ENCODE measurements around the gene CASZ1. TPM values are rescaled to one million over a fixed set of nuclear protein-coding genes. Genes with fewer than 3 reads are reported as not detected.
A peak's percentile ranks its signal among the peaks of the same experiment; 100 is the strongest.

Gene CASZ1
- total RNA-seq, 4 donors from 2014 or later: 140 to 210 (median 169) TPM

GRCh38 chr1:10760566-10761502 lies 35.6 kb downstream of the CASZ1 start:
- H3K4me3 ChIP-seq (ENCODE audit: low read depth, poor library complexity, severe bottlenecking): no peak overlapping the region
- TF ChIP-seq CTCF (IDR thresholded peaks at IDR 0.05) (no peak), POLR2A (IDR thresholded peaks at IDR 0.05) (no peak)
- intact Hi-C loops (cut with DNase I; ENCODE audit: low total_unique reads): no loop called here
- DNase-seq (ENCODE audit: low spot score in 2 of 2): no peak
- WGBS, 2 donors: 83 to 84% methylated on average over 17 of the region's 17 CpGs

GRCh38 chr1:10759413-10760200 lies 36.8 kb downstream of the CASZ1 start:
- intact Hi-C loops (cut with DNase I; ENCODE audit: low total_unique reads): no loop called here
- no peak for TF ChIP-seq CTCF (IDR thresholded peaks at IDR 0.05)
- TF ChIP-seq POLR2A (IDR thresholded peaks at IDR 0.05): no peak
- H3K4me3 ChIP-seq (ENCODE audit: low read depth, poor library complexity, severe bottlenecking): no peak overlapping the region
- no peak for DNase-seq (ENCODE audit: low spot score in 2 of 2)
- WGBS, 2 donors: 84 to 85% methylated on average over 13 to 15 of the region's 15 CpGs

- no peak overlapping the region for H3K4me3 ChIP-seq (ENCODE audit: low read depth, poor library complexity, severe bottlenecking)
- no peak for DNase-seq (ENCODE audit: low spot score in 2 of 2)
- 65 to 72% methylated on average over 9 to 10 of the region's 10 CpGs for WGBS, 2 donors
- TF ChIP-seq POLR2A (IDR thresholded peaks at IDR 0.05) (no peak), CTCF (IDR thresholded peaks at IDR 0.05) (no peak)
- intact Hi-C loops (cut with DNase I; ENCODE audit: low total_unique reads): no loop called here
Measured at GRCh38 chr1:10756842-10757241, 39.6 kb downstream of the CASZ1 start.

- DNase-seq (ENCODE audit: low spot score in 2 of 2): peak; percentile 68 to 93
- WGBS, 2 donors: 16 to 18% methylated on average over 3 to 11 of the region's 23 CpGs
- intact Hi-C loops (cut with DNase I; ENCODE audit: low total_unique reads): no loop called here
- H3K4me3 ChIP-seq (ENCODE audit: low read depth, poor library complexity, severe bottlenecking): no peak overlapping the region
- no peak for TF ChIP-seq POLR2A (IDR thresholded peaks at IDR 0.05)
- no peak for TF ChIP-seq CTCF (IDR thresholded peaks at IDR 0.05)
Measured at GRCh38 chr1:10755970-10756521, 40.4 kb downstream of the CASZ1 start.

GRCh38 chr1:10754568-10755329 lies 41.7 kb downstream of the CASZ1 start:
- intact Hi-C loops (cut with DNase I; ENCODE audit: low total_unique reads): no loop called here
- 53 to 54% methylated on average over 24 of the region's 24 CpGs for WGBS, 2 donors
- TF ChIP-seq CTCF (IDR thresholded peaks at IDR 0.05) (no peak), POLR2A (IDR thresholded peaks at IDR 0.05) (no peak)

More at GRCh38 chr1:10754568-10755329, 41.7 kb downstream of the CASZ1 start:
- DNase-seq (ENCODE audit: low spot score in 2 of 2): no peak
- no peak overlapping the region for H3K4me3 ChIP-seq (ENCODE audit: low read depth, poor library complexity, severe bottlenecking)

Measured in lower leg skin (tissue), 4 donors.